NCI-H460 (cell line): ENCODE measurements around the gene SLC30A7. TPM values are rescaled to one million over a fixed set of nuclear protein-coding genes. Genes with fewer than 3 reads are reported as not detected.
"Not testable (repeated sequence)": the region's sequence is repeated elsewhere in the genome, so short reads cannot be mapped to it uniquely, and the experiment has no call there.

Experiments used
- DNase-seq: peaks from one replicate; pipeline ENCODE4 v3.0.0-alpha.2; 2016; ENCODE audit warnings: low read depth; ENCODE audit errors: extremely low read depth
- polyA plus RNA-seq: library from polyadenylated mRNA; depleted of rRNA; stranded (reverse); fragments of >200 nt; gene quantifications from 2 replicates; pipeline ENCODE4 v1.2.3, GENCODE V29; 2014; cell fraction: nucleus; rRNA removed
- total RNA-seq: library from RNA; depleted of rRNA; stranded (reverse); fragments of >200 nt; shearing (Covaris generic); gene quantifications from 2 replicates; pipeline ENCODE4 v1.2.3, GENCODE V29; 2014; rRNA removed

The SLC30A7 gene, protein sequence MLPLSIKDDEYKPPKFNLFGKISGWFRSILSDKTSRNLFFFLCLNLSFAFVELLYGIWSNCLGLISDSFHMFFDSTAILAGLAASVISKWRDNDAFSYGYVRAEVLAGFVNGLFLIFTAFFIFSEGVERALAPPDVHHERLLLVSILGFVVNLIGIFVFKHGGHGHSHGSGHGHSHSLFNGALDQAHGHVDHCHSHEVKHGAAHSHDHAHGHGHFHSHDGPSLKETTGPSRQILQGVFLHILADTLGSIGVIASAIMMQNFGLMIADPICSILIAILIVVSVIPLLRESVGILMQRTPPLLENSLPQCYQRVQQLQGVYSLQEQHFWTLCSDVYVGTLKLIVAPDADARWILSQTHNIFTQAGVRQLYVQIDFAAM
- total RNA-seq = 23.1 and 25.6 TPM in 2 replicates
- polyA plus RNA-seq = 14.1 and 15.2 TPM in 2 replicates

DNA sequence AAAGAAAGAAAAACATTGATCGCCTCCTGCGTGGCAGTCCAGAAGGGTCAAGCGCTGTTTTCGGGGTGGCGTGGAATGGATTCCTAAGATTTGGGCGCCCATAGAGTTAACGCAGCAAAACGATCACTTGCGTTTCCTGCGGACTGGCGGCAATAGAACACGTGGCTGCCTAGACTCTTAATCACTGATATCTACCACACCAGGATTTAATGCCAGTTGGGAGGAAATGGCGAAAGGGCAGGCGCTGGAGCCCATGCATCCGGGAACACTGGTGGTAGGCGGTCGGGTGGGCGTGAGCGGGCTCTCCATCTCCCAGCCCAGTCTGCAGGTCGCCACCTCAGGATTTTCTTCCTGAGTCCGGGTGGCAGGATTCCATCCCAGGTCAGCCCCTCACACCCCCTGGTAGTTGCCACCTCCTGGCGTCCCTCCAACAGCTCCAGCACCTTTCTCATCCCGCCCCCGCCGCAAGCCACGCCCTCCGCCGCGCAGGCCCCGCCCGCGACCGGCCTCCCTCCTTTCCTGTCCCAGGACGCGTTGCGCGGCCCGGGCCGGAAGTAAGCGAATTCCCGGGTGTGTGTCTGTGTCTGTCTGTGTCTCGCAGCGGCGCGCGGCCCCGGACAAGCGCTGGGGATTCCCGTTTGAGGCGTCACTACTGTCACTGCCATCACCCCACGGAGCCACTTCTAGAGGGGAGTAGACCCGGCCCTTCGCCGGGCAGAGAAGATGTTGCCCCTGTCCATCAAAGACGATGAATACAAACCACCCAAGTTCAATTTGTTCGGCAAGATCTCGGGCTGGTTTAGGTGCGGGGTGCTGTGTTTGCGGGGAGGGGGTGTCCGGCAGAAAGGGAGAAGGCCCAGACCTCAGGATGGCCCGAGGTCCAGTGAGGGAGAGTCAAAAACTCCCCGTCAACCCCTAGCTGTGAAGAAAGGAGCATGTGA lies at the start of gene SLC30A7:
TSS of gene SLC30A7 (plus strand) at position 551 of the 941 bp plus-strand sequence. CDS start at position 724, 173 bp downstream.
- peak; percentile 82 for DNase-seq

DNA sequence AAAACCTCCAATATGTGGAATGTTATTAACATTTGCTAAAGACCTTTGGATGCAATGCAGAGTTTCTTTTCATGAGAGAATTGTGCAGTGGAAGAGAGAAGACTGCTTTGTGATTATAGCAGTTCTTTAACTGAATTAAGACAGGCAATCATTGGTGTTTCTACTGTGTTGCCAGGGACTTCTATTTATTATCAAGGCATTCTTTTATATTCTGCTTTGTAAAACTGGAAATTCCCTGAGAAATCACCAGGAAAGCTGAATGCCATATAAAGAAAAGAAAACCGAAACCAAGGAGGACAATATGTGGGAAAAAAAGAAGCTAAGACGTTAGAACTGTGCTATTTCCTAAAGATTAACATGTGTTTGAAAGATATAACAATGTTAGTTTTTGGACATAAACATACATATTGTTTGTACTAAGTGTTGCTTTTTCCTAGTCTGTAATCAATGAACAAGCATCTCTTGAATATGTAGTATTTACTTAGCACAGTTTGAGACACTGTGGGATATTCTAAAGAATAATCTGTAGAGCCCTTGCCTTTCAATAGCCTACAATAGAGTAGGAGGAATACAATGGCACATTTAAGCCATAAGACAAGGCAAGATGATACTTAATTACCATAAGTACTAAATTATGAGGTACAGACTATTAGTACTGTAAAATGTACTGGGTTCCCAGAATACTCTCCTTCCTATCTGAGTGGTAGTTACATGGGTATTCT lies 48.4 kb upstream of the SLC30A7 start:
- no peak for DNase-seq

DNA sequence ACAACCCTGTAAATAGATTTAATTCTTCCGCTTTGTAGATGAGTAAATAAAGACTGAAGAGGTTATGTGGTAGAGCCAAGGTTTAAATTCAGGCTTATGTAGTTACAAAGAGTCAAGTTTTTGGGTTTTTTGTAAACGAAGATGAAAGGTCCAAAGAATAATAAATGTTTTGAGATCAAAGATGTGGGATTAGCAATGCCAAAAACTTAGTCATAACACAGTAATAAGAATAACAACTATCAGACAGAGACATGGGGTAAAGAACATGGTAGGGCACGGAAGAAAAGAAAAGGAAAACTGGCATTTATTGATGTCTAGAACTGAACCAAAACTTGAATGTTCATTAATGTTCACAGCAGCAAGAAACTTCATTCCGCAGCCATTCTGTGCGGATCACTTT lies 44.2 kb upstream of the SLC30A7 start:
- no peak for DNase-seq

DNA sequence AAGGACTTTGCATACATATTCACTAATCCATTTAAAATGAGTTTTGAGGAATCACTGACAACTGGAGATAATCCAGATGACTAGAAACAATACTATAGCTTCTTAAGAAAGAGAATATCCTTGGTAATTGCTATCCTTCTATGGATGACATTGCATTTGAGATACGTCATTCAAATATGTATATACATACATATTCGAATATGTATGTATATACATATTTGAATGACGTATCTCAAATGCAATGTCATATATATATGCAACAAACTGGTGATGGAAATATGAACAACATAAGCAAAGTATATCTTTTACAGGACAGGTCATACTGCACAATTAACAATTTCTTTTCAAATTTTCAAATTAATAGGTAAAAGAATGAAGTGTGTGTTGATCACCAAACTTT lies 42.9 kb upstream of the SLC30A7 start:
- DNase-seq = no peak

DNA sequence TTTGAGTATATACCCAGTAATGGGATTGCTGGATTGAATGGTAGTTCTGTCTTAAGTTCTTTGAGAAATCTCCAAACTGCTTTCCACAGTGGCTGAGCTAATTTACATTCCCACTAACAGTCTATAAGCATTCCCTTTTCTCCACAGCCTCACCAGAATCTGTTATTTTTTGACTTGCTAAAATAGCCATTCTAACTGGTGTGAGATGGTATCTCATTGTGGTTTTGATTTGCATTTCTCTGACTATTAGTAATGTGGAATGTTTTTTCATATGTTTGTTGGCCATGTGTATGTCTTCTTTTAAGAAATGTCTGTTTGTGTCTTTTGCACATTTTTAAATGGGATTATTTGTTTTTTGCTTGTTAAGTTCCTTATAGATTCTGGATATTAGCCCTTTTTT lies 40.8 kb upstream of the SLC30A7 start:
- not testable (repeated sequence) for DNase-seq

DNA sequence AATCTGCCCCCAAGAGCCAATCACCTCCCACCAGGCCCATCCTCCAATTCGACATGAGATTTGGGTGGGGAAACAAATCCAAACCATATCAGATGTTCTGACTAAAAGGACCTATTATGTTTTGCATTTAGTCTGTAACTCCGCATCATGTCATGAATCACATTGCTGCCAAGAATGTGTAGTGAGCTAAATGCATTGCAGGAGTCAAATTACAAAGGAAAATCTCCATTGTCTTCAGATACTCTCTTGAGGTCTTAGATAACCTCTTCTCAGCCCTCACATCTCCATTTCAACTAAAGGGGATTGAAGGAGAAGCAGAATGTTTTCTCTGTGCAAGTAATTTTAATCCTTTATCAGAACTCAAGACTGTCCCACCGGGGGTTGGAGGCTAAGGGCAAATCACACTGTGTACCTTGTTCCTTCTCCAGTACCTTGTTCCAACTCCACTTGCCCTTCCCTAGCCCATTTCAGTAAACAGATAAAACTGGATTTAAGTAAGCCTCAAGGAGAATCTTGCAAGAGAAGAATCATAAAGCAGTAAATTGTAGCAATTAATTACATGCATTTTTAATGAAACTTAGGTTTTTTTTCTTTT lies 35.4 kb upstream of the SLC30A7 start:
- no peak for DNase-seq

DNA sequence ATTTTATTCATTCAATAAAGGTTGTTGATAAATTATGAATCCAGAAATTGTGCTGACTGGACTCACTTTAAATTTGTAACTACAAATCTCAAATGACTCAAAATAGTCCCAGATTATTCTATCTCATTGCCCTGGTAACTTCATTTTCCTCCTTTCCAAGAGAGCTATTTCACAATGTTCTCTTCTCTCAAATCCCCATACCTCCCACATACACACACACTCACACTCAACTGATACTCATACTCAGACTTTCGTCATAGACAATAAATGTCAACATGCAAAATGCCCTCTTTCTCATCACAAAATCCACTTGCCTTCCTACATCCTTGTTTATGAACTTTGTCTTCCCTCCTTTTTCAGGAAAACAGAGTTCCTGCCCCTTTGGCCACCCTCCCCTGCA lies 34.5 kb upstream of the SLC30A7 start:
- no peak for DNase-seq

DNA sequence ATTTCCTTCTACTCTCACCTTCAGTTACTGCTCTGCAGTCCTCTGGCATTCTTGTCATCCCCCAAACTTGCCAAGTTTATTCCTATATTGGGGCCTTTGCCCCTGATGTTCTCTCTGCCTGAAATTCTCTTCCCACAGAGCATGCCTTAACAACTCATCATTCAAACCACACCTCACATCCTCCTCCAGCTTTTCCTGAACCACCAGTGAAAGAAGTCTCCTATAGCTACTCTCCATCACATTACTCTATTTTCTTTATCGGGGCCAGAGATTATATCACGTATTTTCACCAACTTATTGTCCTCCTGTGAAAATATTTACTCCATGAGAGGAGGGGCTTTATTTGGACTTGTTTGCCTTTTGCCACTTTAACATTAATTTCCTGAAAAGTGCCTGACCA lies 33.3 kb upstream of the SLC30A7 start:
- no peak for DNase-seq

DNA sequence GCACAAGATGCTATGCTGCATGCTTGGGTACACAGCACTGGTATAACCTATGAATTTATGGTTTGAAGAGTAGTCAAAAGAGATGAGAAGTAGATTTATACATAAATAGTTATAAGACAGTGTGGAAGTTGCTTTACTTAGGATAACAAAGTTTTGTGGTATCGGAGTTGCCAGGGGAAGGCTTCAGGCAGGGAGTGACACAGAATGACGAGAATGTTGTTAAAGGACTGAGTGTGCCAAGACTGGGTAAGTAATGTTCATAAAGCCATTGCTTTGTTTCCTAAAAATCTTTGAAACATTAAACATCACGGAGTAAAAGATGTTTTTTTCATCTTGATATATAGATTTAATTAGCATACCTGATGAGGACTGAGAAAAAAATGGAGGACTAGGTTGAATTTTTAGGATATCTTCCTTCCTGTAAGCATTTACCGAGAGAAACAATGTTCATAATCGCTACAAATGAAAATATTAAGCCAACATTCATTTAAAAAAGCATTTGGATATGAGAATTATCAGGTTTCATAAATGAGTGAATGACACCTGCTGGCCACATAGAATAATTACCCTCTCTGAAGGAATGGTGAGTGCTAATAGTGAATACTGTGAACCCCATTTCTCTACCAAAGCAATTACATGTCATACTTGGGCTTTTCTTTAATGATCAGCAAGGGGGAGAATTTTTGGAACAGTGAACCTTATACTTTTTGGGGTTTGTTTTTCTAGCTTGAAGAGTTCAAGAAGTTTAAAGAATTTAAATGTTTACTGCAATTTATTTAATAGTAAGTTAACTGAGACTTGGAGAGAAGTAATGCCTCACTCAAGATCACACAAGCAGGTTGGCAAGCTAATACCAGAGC lies 29.6 kb upstream of the SLC30A7 start:
- DNase-seq = no peak

DNA sequence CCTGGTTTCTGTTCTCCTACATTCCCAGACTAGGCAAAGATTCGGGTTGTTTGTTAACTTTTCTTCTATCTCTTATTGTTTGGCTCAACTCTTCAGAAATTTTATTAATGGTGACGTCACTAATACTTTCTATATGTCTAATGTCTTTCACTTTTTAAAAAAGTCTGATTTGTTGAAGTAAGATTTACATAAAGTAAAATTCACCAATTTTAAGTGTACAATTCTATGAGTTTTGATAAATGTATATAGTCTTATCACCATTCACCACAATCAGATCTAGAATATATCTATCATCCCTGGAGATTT lies 29.0 kb upstream of the SLC30A7 start:
- no peak for DNase-seq

DNA sequence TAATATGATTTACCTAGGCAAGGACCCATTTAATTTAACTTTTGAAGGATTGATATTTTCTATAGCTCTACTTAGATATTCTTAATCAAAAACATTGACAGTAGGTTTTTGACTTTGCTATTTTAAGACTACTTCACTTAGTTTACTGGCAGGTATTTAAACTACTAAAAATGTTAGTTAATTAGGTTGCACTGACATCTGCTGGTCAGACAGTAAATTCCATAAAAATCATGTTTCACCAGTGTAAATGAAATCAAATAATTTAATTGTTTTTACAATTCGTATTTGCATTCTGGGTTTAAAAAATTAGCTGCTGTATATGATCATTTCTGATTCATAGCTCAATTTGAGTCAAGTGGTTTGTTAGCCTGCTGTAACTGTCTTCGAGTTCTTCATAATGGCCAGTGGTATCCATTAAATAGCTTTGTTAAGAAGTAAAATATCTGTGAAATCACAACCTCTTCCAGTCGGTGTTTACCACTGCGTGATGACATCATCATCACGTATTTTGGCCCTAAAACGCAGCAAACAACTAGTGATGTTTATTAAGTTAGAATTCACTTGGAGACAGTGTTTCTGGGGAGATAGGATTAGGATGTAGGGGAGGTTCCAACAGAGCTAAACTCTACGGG lies 27.4 kb upstream of the SLC30A7 start:
- DNase-seq = peak; percentile 20

DNA sequence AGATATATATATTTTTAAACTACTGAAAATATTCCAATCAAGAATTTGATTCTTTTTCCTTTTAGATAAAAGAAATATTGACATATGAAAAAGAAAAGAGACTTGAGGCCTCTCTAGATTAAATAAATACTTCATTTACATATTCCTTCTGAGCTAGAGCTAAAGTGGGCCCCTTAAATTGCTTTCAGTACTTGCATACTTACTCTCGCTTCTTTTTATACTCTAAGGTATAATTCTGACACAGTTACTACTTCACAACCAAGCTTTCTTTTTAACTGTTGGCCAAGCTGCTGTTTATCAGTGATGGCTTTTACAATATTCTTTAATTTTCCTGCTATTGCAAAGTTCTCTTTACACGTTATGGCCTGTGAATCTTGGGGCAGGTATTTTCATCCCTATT lies 25.9 kb upstream of the SLC30A7 start:
- no peak for DNase-seq

DNA sequence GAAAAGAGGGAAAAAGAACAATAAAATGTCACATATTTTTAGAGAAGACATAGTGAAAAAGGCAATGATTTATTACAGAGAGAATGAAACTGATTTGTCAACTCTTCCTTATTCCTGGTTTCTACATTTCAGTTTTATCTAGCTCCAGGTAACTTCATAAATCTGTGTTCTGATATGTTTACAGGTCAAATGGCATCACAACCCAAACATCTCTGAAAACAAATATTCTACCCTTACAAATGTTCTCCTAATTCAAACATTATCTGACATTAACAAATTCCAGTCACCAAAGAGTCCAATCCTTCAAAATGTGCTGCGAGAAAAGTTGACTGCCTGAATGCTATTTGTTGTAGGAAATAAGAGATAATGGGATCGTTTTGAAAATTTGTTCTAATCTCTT lies 21.5 kb upstream of the SLC30A7 start:
- DNase-seq = no peak

DNA sequence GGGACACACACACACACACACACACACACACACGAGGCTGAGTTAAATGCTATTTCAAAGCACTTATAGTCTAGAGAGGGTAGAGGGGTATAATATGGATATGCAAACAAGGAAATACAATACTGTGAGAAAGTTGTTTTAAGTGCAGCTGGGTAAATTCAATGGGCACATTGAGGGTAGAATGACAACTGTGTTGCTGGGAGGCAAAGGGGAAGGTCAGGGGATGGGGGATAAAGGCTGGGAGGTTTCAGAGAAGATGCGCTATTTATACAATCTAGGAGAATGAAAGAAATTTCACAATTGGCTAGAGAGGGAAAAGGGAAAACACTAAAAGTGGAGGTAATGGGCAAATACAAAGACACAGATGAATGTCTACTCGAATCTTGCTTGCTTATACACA lies 20.7 kb upstream of the SLC30A7 start:
- no peak for DNase-seq

DNA sequence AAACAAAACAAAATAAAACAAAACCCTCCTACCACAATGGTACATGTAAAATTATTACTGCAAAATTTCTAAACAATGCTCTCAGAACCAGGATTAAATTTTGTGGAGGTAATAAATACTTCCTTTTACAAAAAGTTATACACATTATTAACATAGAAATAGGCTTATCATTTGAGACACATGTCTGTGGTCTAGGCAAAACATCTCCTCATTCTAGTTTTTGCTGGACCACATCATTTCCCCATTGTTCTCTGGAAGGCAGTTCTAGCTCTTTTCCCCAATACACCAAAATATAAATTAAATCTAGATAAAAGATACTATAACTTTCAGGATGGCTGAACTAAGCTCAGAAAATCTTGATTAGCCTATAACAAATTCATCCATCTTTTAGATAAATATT lies 19.6 kb upstream of the SLC30A7 start:
- no peak for DNase-seq

DNA sequence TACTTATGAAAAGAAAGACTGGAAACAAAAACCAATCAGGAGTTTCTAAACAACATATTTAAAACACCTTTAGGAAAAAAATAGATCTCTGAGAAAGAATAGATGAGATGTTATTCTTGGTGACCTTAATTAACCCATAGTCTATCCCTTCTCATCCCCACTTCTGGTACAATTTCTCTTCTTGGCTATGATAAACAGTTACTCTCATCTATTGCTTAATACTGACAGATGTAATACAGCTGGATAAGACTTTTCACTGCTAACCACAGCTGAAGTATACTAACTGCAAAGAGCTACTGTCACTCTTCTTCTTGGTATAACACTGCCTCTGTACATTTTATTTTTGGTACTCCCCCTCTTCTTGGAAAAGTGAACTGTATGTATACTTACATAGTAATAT lies 16.5 kb upstream of the SLC30A7 start:
- DNase-seq = no peak

DNA sequence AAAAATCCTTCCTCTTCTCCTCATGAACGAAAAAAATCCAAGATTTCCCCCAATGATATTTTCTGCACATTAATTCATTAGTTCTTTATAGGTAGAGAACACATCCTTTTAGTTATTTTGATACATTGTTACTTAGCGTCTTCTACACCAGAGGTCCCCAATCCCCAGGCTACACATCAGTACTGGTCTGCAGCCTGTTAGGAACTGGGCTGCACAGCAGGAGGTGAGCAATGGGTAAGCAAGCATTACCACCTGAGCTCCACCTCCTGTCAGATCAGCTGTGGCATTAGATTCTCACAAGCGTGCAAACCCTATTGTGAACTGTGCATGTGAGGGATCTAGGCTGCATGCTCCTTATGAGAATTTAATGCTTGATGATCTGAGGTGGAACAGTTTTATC lies 14.2 kb upstream of the SLC30A7 start:
- no peak for DNase-seq

DNA sequence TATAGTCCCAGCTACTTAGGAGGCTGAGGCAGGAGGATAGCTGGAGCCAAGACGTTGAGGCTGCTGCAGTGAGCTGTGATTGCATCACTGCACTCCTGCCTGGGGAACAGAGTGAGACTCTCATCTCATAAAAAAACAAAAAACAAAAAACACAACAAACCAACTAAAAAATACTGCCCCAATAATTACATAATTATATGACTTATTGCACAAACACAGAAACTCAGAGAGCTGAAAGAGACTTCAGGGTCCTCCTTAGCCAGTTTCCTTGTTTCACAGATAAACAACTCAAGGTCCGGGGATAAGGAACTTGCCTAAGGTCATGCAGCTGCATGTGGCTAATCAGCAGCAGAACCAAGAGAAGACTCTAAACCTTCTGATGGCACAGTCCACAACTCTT lies 13.2 kb upstream of the SLC30A7 start:
- no peak for DNase-seq

DNA sequence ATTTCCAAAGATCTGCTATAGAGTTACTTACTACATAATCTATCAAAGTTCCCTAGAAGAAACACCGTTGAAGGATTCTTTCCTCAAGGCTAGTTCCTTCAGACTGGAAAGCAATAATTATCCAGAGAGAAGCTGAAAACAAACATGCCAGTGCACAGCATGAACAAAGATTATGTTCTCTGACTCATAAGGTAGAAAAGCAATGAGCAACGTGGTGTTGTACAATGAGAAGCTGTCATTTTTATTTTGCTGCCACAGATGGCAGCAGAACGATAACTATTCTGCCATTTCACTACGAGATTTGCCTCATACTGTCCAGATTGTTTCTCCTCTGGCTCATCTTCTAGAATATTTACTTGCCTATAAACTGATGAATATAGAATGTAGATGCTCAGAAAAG lies 11.9 kb upstream of the SLC30A7 start:
- DNase-seq = no peak
